Stimulated activated CD8-positive, alpha-beta memory T cell treated with anti-CD3 and anti-CD28 coated beads, Interleukin-7, amount 100 ng/mL, for 1 hour (primary cell): Measurements from ENCODE around the gene VIPR2.

Source experiments
- DNase-seq, 2 donors: peaks; one replicate each; pipeline ENCODE4 v3.0.0-alpha.2; 2020; ENCODE audit warnings: low read depth in 2 of 2

VIPR2 gene

DNA sequence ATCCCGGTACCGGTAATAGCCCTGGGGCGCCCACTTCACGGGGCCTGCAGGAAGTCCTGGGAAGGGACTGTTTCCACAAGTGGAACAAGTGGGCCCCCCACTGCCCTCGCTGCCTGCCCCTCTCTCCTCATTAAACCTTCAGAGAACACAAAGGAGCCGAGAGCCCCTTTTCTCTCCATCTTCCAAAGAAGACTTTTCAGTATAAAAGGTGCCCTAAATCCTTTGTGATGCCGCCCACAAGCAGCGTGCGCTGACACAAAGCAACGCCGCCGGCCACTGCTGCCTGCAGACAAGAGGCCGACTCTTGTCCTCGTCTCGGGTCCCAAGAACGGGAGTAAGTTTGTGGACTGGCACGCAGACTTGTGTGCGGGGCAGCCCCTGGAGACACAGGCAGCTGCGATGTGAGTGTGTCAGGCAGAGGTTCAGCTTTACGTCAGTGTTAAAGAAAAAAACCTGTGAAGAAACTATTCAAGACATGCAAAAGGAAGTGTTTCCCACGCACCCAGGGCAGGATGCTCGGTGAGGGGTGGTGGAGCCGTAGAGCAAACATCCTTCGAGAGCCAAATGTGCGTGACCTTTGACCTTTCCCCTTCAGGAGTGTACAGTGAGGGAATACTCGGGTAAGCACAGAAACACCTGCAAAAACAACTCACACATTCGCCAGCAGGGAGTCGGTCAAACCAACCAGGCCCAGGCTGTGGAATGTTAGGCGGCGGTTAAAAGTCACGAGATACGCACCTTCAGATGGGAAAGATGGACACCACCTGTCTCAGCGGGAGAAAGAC, 118.2 kb downstream of the VIPR2 start:
- no peak for DNase-seq

DNA sequence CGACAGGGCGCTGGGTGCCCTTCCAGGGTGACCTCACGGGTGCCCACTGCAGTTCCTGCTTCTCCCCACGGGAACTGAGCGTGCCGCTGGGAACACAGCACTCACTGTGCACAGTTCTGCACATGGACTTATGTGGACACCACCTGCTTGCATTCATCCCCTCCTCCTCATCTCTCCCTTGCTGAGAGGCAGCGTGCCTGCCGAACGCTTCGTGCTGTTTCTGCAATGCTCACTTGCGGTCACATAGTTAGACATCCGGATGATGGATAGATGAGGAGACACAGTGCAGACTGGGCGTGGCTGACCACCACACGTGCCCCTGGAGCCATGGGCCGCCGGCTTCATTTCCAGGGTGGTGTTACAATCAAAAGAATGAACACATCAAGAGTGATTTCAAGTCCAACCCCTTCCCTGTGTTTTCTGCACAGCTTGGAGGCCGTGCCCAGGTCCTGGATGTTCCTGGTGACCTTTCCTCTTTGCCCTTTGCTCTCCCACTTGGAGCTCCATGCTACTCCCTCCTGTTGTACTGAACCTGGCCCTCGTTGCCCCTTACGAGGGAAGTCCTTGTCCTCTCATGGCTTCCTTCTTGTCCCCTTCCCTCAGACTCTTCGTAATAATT, 119.4 kb downstream of the VIPR2 start:
- DNase-seq: no peak

DNA sequence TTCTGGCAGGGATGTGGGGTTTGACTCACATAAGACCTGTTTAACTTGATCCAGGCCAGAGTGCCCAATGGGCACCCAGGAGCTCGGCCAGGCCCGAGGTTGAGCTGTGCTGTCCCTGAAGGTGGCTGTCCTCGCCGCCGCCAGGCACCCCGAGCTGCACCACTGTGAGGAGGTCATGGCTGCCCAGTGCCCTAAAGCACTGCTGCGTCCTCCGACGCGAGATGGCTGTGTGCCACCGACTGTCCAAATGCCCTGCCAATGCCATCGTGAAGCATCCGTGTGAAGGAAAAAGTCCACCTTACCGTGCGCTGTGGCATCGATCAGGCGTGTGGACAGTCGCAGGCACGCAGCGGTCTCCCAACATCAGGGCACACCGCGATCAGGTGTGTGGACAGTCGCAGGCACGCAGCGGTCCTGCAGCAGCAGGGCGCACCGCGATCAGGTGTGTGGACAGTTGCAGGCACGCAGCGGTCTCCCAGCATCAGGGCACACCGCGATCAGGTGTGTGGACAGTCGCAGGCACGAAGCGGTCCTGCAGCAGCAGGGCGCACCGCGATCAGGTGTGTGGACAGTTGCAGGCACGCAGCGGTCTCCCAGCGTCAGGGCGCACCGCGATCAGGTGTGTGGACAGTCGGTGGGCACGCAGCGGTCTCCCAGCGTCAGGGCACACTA, 120.3 kb downstream of the VIPR2 start:
- DNase-seq: no peak

DNA sequence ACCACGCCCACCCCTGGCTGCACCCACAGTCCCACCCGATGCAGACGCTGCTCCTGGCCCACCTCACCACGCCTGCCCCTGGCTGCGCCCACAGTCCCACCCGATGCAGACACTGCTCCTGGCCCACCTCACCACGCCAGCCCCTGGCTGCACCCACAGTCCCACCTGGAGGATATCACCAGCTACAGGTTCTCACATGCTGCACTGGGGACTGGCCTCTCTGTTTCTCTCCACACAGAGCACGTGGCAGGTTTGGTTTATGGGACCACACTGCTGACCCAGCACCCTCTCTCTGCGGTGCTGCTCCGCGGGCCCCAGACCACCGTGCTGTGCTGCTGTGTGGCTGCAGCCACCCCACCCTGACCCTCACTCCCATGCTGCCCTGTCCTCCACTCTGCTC, 120.9 kb downstream of the VIPR2 start:
- no peak for DNase-seq

DNA sequence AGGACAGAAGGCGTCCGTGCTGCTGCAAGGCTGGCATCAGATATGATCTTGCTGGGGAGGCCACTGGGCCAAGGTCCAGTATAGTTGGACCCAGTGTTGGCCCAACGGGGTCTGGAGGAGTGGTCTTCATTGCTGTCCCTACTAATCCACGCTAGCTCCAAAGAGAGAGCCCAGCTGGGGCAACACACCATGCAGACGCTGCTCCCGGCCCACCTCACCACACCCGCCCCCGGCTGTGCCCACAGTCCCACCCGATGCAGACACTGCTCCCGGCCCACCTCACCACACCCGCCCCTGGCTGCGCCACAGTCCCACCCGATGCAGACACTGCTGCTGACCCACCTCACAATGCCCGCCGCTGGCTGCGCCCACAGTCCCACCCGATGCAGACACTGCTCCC, 121.5 kb downstream of the VIPR2 start:
- DNase-seq: no peak

DNA sequence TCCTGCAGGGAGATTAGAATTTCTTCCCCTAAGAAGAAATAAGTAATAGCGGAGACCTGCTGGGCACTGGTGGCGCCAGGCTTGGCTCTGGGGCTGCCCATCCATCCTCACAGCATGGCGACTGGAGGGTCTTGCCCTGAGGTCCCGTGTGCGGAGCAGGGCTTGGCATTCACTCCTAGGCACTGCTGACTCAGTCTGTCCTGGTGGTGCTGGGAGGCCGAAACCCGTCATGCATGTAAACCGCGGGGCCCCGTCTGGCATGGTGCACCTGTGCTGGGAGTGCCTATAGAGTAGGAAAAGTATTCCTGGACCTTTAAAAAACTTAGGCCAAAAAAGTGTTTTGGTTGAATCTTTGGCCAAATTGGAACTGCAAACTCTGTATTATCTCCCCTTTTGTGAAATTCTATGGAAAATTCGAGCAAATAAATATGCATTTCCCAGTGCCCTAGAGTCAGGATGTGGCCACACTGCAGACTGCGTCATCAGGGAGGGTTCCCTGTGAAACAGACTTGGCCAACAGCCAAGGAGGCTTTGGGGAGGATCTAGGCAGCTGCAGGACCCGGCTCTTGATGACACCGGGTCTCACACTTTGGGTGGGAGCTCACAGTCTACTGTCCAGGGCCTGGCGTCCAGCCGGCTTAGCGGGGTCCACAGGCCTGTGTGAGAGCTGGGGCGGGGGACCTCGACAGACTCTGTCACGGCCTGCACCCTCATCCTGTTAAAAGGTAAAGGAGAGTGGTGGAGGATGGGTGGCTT, 122.3 kb downstream of the VIPR2 start:
- no peak for DNase-seq

DNA sequence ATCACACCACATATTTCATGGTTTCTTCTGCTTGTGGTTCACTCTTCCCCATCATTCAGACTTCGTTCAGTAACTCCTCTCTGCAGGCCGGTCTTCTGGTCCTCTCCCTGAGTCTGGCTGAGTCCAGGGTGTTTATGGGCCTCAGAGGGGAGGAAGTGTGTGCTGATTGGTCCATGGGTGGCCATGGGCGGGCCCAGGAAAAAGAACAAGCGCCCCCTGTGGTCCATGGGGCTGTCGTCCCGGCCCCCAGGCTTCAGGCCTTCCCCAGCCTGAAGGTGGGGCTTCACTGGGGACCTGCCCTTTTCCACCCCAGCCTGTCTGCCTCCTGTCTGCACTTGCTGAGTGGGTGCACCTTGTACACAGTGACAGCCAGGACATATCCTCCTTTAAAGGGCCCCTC, 123.7 kb downstream of the VIPR2 start:
- no peak for DNase-seq

DNA sequence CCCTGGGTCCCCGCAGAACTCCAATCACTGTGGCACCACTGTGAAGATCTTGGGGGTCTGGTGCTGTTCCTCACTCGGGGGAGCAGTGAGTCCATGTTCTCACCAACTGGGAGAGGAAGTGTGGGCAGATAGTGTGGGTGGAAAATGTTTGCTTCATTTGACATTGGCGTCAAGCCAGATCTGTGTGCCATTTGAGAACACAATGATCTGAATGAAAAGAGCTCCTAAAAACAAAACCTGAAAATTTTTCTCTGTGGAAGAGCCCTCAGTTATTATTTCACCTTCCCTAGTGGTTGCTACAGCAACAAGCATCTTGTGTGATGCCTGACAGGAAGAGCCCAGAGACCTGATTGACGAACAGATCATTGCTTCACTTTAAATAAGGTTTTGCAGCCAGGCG, 125.6 kb downstream of the VIPR2 start:
- DNase-seq: no peak

DNA sequence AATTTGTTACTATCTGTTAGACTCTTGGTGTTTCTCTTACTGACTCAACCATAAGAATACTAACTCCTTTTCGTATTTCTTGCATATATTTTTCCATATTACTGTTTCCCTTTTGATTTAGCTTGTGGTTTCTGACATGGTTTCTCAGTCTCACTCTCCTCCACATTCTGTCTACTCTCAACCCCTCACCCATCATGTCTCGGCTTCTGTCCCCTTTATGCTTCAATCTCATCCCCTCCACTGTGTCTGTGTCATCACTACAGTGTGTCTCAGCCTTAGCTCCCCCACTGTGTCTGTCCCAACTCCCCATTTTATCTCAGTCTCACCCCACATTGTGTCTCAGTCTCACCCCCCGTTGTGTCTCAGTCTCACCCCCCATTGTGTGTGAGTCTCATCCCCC, 126.9 kb downstream of the VIPR2 start:
- DNase-seq: no peak

DNA sequence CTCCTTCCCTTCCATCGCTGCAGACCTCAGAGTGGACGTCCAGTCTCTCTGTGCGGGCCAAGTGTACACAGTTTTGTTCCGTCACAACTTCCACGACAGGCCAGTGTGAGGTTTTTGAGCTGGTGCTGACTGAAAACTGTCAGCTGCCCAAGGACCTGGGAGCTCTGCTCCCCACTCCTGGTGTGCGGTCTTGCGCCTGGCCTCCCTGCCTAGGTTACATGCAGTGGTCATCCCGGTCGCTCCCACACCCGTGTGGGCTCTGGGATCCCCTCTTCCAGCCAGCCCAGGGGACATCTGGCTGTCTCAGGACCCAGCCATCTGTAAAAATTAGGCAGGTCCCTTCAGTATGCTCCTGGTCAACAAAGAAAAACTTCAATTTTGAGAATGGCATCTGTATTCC, 127.5 kb downstream of the VIPR2 start:
- DNase-seq: no peak

DNA sequence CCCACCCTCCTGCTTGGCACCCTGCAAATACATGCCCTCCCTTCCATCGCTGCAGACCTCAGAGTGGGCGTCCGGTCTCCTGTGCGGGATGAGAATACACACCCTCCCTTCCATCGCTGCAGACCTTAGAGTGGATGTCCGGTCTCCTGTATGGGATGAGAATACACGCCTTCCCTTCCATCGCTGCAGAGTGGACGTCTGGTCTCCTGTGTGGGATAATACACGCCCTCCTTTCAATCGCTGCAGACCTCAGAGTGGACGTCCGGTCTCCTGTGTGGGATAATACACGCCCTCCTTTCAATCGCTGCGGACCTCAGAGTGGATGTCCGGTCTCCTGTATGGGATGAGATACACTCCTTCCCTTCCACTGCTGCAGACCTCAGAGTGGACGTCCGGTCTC, 128.1 kb downstream of the VIPR2 start:
- DNase-seq: no peak

DNA sequence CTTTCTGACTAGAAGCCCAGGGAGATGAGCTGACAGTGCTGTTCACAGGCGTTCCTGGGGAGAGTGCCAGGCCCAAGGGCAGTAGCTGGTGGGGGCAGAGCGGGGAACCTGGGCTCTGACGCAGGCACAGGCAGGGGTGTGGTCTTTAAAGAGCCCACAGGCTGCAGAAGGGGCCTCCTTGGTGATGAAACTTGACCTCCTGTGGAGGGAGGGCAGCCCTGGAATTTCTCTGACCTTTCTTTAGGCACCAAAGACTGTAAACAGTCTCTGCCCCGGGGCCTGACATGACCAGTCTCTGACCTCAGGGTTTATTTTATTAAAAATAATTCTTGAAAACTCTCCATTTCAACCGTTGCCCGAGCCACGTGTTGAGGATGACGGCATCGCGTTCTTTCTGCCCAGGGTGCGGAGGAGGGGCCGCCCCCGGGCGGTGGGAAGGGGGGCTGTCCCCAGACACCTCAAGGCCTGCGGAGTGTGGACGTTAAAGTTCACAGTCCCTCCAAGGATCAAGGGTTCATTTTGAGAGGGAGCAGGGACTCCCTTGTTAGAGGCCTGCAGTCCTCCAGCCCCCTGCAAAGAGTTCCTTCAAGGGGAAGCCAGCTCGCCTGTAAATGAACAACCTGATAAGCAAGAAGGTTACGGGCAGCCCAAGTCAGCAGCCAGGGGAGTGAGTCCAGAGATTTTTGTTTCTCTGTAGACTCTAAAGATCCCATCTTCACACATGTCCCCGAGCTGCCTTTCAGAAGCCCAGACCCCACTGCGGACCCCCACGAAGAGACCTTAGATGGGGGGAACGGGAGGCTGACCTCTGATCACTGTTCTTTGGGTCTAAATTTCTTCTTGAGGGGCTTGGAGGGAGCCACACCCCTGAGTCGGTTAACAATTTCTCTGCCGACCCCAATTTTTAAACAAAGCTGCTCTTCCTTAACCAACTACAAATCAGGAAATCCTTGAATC, 128.9 kb downstream of the VIPR2 start:
- DNase-seq: no peak

DNA sequence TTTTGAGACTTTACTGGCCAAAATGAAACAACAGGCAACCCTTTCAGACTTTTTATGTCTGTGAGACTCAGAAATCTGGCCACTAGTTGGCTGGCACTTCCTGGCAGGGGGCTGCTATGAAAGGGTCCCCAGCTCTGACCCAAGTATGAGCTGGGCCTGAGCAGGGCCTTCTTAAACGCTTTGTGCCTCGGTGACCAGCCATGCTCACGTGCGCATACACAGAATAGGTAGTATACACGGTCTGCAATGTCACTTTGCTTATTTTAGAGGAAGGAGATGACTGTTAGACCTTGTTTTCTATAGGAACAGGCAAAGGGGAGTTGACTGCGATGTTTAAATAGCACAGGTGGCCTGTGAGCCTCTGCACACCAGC, 129.6 kb downstream of the VIPR2 start:
- DNase-seq: no peak

DNA sequence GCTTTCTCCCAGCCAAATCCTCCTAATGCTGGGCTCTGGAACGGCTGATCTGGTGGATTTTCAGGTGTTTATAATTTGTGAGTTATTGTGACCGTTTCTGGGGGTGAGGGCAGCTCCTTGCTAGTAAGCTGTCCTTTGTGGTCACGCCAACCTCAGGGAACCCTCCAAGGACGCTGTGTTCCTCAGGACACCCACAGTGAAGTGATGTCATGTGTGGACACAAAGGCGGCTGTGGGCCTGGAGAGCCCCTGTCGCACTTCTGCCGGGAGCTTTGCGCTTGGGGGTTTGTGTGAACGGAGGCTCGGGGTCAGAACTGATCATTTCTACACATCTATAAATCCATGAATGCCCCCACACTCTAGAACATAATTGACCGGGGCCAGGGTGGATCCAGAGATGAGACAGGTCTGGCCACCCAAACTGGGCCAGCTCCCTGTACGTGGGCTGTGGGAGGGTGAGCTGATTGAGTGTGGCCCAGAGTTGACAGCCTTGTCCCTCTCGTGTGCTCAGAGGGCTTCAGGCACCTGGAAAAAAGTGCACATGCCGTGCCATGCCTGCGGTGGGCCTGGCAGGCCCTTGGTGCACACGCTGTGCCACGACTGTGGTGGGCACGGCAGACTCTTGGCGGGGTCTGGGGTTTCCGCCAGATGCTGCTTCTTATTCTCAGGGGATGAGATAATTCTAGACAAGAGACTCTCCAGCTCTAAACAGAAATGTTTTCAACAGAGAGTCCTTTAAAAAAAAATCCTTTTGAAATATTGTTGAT, 130.2 kb downstream of the VIPR2 start:
- no peak for DNase-seq

DNA sequence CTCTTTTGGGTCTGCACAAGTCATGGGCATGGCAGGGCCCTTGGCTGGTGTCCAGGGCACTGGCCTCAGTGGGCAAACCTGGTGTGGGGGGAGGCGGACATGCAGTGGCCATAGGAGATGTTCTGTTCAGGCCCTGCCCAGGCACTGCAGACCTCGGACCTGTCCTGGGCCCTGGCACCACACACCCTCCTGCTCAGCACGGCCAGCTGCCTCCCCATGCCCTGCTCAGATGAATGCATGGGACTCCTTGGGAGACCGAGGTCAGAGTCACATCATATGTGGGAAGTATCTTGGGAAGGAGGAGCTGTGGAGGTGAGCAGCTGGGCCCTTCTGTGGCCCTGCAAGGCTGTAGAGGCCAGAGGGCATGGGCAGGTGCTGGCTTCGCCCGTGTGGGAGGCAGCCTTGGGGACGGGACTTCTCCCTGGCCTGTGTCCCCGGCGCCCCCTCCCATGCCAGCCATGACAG, 130.8 kb downstream of the VIPR2 start:
- no peak for DNase-seq

DNA sequence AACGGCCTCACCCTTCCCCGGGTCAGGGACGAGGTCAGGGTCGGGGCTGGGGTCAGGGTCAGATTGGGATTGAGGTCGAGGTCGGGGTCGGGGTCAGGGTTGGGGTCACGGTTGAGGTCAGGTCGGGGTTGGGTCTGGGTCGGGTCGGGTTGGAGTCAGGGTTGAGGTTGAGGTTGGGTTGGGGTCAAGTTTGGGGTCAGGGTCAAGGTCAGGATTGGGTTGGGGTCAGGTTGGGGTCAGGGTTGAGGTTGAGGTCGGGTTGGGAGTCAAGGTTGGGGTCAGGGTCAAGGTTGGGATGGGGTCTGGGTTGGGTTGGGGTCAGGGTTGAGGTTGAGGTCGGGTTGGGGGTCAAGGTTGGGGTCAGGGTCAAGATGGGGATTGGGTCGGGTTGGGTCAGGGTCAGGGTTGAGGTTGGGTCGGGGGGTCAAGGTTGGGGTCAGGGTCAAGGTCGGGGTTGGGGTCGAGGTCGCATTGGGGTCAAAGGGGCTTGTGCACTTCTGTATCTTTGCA, 131.4 kb downstream of the VIPR2 start:
- DNase-seq: no peak

DNA sequence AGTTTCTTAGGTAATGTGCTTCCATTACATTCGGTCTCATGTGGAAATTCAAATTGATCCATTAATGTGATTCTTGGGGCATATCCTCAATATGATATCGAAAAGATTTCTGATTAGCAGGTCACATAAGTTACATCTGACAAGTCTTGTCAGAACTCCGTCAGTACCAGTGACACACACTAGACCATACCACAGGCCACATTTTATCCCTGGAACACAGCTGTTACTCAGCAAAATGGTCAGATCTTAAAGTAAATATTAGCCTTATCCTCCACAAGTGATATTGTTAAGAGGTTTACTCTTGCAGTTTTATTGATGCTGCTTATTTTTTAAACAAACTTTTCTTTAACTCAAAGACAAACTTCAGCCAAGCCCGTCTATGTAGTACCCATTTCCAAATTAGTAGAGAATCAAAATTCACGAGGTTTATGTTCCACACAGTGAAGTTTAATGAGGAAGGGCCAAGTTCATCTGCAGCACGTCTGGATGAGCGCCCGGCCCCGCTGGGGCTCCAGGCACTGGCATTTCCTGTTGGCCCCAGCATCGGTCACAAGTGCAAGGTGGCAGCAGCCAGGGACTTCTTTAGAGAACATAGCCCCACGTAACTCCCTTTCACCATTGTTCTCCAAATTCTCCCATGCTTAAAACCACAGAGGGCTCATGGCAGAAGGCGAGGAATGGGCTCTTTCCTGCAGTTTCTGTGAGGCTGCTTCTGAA, 132.2 kb downstream of the VIPR2 start:
- DNase-seq: no peak

DNA sequence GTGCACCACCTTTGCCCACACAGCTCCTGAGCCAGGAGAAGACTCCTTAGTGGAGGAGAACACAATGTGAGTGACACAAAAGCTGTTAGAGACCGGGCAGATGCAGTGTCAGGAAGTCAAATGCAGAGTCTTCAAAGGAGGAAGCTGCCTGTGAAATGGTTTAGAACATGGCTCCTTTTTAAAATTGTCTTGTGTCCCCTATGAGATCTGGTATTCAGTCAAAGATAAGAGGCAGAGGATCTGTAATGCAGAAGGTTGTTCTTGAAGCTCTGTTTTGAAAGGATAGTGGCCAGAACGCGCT, 133.0 kb downstream of the VIPR2 start:
- no peak for DNase-seq

DNA sequence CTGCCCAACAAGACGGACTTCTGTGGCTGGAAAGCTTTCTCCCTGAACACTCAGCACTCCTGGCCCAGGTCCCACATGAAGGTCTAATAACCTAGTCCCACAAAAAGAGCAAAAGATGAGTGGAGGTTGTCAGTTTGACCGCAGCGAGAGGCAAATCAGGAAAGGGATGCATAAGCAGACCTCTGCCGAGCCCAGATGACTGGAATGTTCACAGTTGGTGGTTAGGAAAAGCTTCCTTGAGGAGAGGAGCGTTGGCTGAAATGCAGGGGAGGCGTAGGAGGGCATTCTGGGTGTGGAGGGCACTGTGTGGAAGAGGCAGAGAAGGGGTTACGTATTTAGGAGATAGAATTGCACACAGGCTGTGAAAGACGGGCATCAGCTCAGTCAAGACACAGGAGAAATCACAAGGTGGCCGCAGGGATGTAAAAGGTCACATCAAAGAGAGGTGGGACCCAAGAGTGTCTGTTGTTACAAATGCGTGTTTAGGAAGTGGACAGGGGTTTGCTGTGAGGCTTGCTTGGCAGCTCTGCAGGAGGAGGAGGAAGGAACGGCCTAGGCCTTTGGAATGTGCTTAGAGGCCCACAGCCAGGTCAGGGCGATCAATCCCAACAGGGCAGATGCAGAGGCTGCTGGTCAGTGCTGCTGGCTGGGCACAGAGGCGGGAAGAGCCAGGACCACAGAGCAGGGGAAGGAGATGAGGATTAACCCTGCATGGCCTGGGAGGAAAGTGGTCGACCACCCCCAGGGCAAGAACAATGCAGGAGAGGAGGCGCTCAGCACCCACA, 133.5 kb downstream of the VIPR2 start:
- DNase-seq: no peak
